Panc1 (cell line): ENCODE results near the gene SARS1. TPM values are rescaled to one million over a fixed set of nuclear protein-coding genes. Genes with fewer than 3 reads are reported as not detected.

Source experiments
- ATAC-seq: fragments of 200-7000 bp; cut with Tn5 transposase; 2 replicates; pipeline ENCODE4 v1.9.1; 2020; ENCODE audit warnings: mild to moderate bottlenecking, moderate library complexity
- BruUV-seq: library from RNA; stranded (reverse); fragments of 400-500 nt; replicated peaks from 2 replicates; lab custom pipeline; 2021; lab: Mats Ljungman, UMichigan
- CTCF ChIA-PET: fragments of 300-600 bp; sonication (Branson Sonifier 250); formaldehyde crosslinking; loops from one replicate; lab custom pipeline; 2022; ENCODE audit warnings: antibody characterized with exemption; lab: Charles Lee
- POLR2A ChIA-PET: fragments of 300-600 bp; sonication (Branson Sonifier 250); formaldehyde crosslinking; loops from one replicate; lab custom pipeline; 2022; ENCODE audit warnings: antibody characterized with exemption; lab: Charles Lee
- DNase-seq: peaks from one replicate; pipeline ENCODE4 v3.0.0-alpha.2; 2010; ENCODE audit warnings: low read depth, low spot score
- H3K27ac ChIP-seq: 2 replicates; pipeline ENCODE4 v1.5.1; 2011; ENCODE audit warnings: mild to moderate bottlenecking, low read length, inconsistent platforms
- H3K27me3 ChIP-seq: fragments of 200-500 bp; sonication (Bioruptor generic); 2 replicates; pipeline ENCODE4 v1.6.0; 2014; ENCODE audit warnings: low read length, inconsistent platforms; ENCODE audit not compliant: control insufficient read depth, insufficient read depth
- H3K36me3 ChIP-seq: fragments of 200-500 bp; sonication (Bioruptor generic); 2 replicates; pipeline ENCODE4 v1.5.1; 2014; ENCODE audit warnings: inconsistent platforms, mild to moderate bottlenecking, low read length, moderate library complexity; ENCODE audit not compliant: control insufficient read depth, insufficient read depth
- H3K4me1 ChIP-seq: 2 replicates; pipeline ENCODE4 v1.5.1; 2011; ENCODE audit warnings: inconsistent platforms, mild to moderate bottlenecking, low read length, moderate library complexity; ENCODE audit not compliant: control insufficient read depth, insufficient read depth
- H3K4me3 ChIP-seq, 2 experiments: 2 replicates each; pipeline ENCODE4 v1.5.1; 2011 to 2012; ENCODE audit warnings: low read depth in 2 of 2, low read length in 2 of 2, mild to moderate bottlenecking in 2 of 2, inconsistent platforms in 1 of 2, moderate library complexity in 1 of 2
- H3K9me3 ChIP-seq: fragments of 200-500 bp; sonication (Bioruptor generic); 2 replicates; pipeline ENCODE4 v1.5.1; 2014; ENCODE audit warnings: low read depth, mild to moderate bottlenecking, inconsistent platforms, low read length, moderate library complexity; ENCODE audit not compliant: control insufficient read depth, insufficient read depth
- POLR2AphosphoS5 ChIP-seq: IDR thresholded peaks from 2 replicates; pipeline ENCODE4 v1.6.1; 2012; ENCODE audit warnings: mild to moderate bottlenecking, low read depth, low read length, moderate library complexity
- SIN3A ChIP-seq: IDR thresholded peaks from 2 replicates; pipeline ENCODE4 v1.6.1; 2012; ENCODE audit warnings: low read depth, mild to moderate bottlenecking, low read length, moderate library complexity, borderline replicate concordance; ENCODE audit not compliant: insufficient read depth
- TCF7L2 ChIP-seq: IDR thresholded peaks from 2 replicates; pipeline ENCODE4 v1.6.1; 2011; ENCODE audit warnings: mild to moderate bottlenecking, low read depth, low read length, inconsistent platforms
- in situ Hi-C: cut with HindIII; loops from 2 replicates; pipeline ENCODE4 v1.10.0; 2016; ENCODE audit warnings: low sequenced_read_pairs, low pct_unique_long_range_greater_than_20kb
- intact Hi-C: fragments of 100-400 bp; cut with micrococcal nuclease; formaldehyde crosslinking; loops from one replicate; pipeline ENCODE4 v1.10.0; 2022; ENCODE audit not compliant: unreplicated experiment
- total RNA-seq: library from RNA; stranded (reverse); gene quantifications from one replicate; pipeline ENCODE4 v1.2.1, GENCODE V29; 2021; ENCODE audit not compliant: unreplicated experiment
- TF ChIP-seq, protein P1 (sequence below): fragments of 450-650 bp; IDR thresholded peaks from 2 replicates; pipeline ENCODE4 v1.5.1; 2017; ENCODE audit warnings: mild to moderate bottlenecking
- TF ChIP-seq, protein P2 (sequence below), 2 experiments: IDR thresholded peaks; 2 replicates each; pipeline ENCODE4 v1.6.1; 2011 to 2012; ENCODE audit warnings: low read depth in 2 of 2, control low read depth in 1 of 2, low read length in 1 of 2, mild to moderate bottlenecking in 1 of 2, moderate library complexity in 1 of 2; ENCODE audit not compliant: insufficient read depth in 1 of 2

SARS1 gene
- total RNA-seq, 1 experiment from 2014 or later: 115 TPM

DNA sequence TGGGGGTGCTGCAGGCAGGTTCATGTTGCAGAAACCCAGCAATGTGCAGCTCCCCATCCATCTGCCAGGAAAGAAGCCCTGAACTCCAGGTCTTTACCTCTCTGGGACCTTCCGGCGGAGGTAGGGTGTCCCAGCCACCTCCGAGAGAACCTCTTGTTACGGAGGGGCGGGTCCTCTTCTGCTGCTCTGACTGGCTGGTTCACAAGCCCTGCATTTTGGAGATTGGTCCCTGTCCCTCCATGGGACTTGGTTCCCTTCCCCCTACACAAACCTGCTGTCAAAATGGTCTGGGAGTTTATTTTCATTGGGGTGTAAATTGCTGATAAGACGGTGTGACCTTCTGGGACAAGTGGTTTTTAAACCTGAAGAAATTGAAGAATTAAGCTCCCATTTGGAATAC, 27.6 kb downstream of the SARS1 start:
- no peak for ATAC-seq
- H3K36me3 ChIP-seq: peaks cover 3% of the 10 kb centered on the region; the same call in 1 of the 2 replicates
- CTCF ChIA-PET: interaction anchor here (0.7 kb wide), 1 partner anchor 34 kb away, joined by 5 read pairs; no protein-coding TSS in a partner anchor
- POLR2A ChIA-PET: no interaction called here
- no TSS peak for BruUV-seq
- no peaks in the 10 kb centered on the region for H3K27me3 ChIP-seq
- H3K9me3 ChIP-seq: no peaks in the 10 kb centered on the region
- in situ Hi-C loops: no loop called here
- no peak overlapping the region for H3K27ac ChIP-seq
- H3K4me1 ChIP-seq: no peaks in the 10 kb centered on the region; the same call in 1 of the 2 replicates
- no peak for DNase-seq
- no peak overlapping the region for H3K4me3 ChIP-seq
- intact Hi-C loops: no loop called here
- TF ChIP-seq, protein P1, sequence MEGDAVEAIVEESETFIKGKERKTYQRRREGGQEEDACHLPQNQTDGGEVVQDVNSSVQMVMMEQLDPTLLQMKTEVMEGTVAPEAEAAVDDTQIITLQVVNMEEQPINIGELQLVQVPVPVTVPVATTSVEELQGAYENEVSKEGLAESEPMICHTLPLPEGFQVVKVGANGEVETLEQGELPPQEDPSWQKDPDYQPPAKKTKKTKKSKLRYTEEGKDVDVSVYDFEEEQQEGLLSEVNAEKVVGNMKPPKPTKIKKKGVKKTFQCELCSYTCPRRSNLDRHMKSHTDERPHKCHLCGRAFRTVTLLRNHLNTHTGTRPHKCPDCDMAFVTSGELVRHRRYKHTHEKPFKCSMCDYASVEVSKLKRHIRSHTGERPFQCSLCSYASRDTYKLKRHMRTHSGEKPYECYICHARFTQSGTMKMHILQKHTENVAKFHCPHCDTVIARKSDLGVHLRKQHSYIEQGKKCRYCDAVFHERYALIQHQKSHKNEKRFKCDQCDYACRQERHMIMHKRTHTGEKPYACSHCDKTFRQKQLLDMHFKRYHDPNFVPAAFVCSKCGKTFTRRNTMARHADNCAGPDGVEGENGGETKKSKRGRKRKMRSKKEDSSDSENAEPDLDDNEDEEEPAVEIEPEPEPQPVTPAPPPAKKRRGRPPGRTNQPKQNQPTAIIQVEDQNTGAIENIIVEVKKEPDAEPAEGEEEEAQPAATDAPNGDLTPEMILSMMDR: no peak
- TF ChIP-seq, protein P2, sequence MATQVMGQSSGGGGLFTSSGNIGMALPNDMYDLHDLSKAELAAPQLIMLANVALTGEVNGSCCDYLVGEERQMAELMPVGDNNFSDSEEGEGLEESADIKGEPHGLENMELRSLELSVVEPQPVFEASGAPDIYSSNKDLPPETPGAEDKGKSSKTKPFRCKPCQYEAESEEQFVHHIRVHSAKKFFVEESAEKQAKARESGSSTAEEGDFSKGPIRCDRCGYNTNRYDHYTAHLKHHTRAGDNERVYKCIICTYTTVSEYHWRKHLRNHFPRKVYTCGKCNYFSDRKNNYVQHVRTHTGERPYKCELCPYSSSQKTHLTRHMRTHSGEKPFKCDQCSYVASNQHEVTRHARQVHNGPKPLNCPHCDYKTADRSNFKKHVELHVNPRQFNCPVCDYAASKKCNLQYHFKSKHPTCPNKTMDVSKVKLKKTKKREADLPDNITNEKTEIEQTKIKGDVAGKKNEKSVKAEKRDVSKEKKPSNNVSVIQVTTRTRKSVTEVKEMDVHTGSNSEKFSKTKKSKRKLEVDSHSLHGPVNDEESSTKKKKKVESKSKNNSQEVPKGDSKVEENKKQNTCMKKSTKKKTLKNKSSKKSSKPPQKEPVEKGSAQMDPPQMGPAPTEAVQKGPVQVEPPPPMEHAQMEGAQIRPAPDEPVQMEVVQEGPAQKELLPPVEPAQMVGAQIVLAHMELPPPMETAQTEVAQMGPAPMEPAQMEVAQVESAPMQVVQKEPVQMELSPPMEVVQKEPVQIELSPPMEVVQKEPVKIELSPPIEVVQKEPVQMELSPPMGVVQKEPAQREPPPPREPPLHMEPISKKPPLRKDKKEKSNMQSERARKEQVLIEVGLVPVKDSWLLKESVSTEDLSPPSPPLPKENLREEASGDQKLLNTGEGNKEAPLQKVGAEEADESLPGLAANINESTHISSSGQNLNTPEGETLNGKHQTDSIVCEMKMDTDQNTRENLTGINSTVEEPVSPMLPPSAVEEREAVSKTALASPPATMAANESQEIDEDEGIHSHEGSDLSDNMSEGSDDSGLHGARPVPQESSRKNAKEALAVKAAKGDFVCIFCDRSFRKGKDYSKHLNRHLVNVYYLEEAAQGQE (IDR thresholded peaks at IDR 0.05; ENCODE audit: insufficient read depth in 1 of 2, low read depth in 2 of 2, low read length in 1 of 2): no peak
- TF ChIP-seq TCF7L2 (no peak), SIN3A (no peak), POLR2AphosphoS5 (no peak)

DNA sequence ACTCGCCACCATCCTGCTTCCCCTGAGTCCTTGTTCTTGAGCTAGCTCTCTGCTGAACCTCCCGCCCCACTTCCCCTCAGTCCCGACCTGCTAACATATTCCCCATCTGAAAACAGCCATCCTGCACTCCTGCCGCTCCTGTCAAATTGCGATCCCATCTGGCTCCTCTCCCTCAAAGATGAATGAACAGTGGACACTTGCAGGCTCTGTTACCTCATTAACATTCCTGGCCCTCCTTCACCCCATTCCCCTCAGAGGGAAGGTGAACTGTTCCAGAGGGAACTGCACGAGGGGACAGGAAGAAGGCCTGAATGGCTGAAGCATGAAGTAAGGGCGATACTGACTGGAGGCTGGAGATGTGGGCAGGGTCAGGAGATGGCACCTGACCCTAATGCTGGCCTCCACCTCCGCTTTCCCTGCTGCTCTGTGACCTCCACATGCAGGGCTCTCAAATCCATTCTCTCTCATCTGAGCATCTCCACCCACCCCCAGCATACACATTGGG, 28.2 kb downstream of the SARS1 start:
- intact Hi-C loops (no loop called here), in situ Hi-C loops (no loop called here)
- Histone ChIP-seq H3K4me1 (no peaks in the 10 kb centered on the region; the same call in 1 of the 2 replicates), H3K4me3 (no peak overlapping the region), H3K36me3 (peaks cover 3% of the 10 kb centered on the region; the same call in 1 of the 2 replicates), H3K27me3 (no peaks in the 10 kb centered on the region), H3K9me3 (no peaks in the 10 kb centered on the region), H3K27ac (no peak overlapping the region)
- POLR2A ChIA-PET: no interaction called here
- ATAC-seq (no peak), DNase-seq (no peak)
- CTCF ChIA-PET: interaction anchor here (0.7 kb wide), 1 partner anchor 34 kb away, joined by 5 read pairs; no protein-coding TSS in a partner anchor
- no TSS peak for BruUV-seq
- TF ChIP-seq SIN3A (no peak), TCF7L2 (no peak), POLR2AphosphoS5 (no peak; the same call in 1 of the 2 replicates)
- TF ChIP-seq, protein P2 (IDR thresholded peaks at IDR 0.05; ENCODE audit: insufficient read depth in 1 of 2, low read depth in 2 of 2, low read length in 1 of 2): no peak
- TF ChIP-seq, protein P1: no peak
